OCI-LY7 (cell line): ENCODE data around the gene PRPF38A.

ENCODE experiments used
- EZH2phosphoT487 ChIP-seq: fragments of 200-600 bp; sonication (generic); IDR thresholded peaks from 2 replicates; pipeline ENCODE4 v1.6.1; 2018; ENCODE audit warnings: low read depth, borderline replicate concordance, mild to moderate bottlenecking, mixed run types, antibody characterized with exemption, low read length, moderate library complexity, mixed read lengths
- TF ChIP-seq, protein P1 (sequence below): fragments of 200-600 bp; sonication (generic); conservative IDR thresholded peaks from 2 replicates; pipeline ENCODE4 v1.5.1; 2014; ENCODE audit warnings: mild to moderate bottlenecking, antibody characterized with exemption, low read length, moderate library complexity, mixed read lengths

DNA sequence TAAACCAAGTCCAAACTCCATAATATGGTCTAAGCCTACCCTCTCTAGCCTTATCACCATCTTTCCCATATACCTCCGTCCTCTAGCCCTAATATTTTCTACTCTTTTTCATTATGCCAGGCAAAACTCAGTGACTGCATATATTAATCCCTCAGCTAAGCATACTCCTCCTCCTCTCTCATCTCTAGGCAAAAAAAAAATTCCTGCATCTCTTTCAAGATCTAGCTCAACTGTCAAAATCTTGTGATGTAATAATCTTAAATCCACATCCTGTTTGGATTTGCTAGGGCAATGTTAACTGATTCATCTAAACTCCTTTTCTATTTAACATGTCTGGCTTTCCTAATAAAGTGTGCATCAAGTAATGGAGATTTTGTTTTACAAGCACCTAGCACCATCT, 20.4 kb downstream of the PRPF38A start:
- TF ChIP-seq, protein P1, sequence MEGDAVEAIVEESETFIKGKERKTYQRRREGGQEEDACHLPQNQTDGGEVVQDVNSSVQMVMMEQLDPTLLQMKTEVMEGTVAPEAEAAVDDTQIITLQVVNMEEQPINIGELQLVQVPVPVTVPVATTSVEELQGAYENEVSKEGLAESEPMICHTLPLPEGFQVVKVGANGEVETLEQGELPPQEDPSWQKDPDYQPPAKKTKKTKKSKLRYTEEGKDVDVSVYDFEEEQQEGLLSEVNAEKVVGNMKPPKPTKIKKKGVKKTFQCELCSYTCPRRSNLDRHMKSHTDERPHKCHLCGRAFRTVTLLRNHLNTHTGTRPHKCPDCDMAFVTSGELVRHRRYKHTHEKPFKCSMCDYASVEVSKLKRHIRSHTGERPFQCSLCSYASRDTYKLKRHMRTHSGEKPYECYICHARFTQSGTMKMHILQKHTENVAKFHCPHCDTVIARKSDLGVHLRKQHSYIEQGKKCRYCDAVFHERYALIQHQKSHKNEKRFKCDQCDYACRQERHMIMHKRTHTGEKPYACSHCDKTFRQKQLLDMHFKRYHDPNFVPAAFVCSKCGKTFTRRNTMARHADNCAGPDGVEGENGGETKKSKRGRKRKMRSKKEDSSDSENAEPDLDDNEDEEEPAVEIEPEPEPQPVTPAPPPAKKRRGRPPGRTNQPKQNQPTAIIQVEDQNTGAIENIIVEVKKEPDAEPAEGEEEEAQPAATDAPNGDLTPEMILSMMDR: no peak
- TF ChIP-seq EZH2phosphoT487: no peak
